H1 (cell line): ENCODE results near the gene SMARCB1. TPM values are rescaled to one million over a fixed set of nuclear protein-coding genes. Genes with fewer than 3 reads are reported as not detected.

Source experiments
- SAP30 ChIP-seq: fragments of 300-600 bp; sonication (generic); IDR thresholded peaks from 2 replicates; pipeline ENCODE4 v1.7.1; 2012; ENCODE audit warnings: low read length, moderate library complexity, mild to moderate bottlenecking, inconsistent platforms; ENCODE audit not compliant: insufficient read depth, insufficient replicate concordance
- polyA plus RNA-seq, 7 experiments: library from polyadenylated mRNA; depleted of rRNA in 3 of 7; stranded (reverse) in 5 of 7; unstranded in 2 of 7; fragments of >200 nt in 5 of 7; fragments of 200-250 nt in 2 of 7; gene quantifications; 1 replicate in 5 of 7; 2 replicates in 1 of 7; 4 replicates in 1 of 7; pipeline versions ENCODE4 v1.2.1 to v1.2.3, GENCODE V29; 2011 to 2013; ENCODE audit warnings: missing spikeins in 2 of 7, mixed read lengths in 2 of 7
- total RNA-seq: library from RNA; stranded (reverse); fragmentation: NEBNext Ultra II Directional; extraction: Animal tissue kit (Norgen Biotek cat#: 25700); gene quantifications from 2 replicates; pipeline ENCODE4 v1.2.1, GENCODE V29; 2021

SMARCB1 gene
- total and polyA plus RNA-seq, 2 of the 8 experiments (the other 6 are each of a cell fraction or from before 2014, with no cell fraction given): 116 to 145 TPM

DNA sequence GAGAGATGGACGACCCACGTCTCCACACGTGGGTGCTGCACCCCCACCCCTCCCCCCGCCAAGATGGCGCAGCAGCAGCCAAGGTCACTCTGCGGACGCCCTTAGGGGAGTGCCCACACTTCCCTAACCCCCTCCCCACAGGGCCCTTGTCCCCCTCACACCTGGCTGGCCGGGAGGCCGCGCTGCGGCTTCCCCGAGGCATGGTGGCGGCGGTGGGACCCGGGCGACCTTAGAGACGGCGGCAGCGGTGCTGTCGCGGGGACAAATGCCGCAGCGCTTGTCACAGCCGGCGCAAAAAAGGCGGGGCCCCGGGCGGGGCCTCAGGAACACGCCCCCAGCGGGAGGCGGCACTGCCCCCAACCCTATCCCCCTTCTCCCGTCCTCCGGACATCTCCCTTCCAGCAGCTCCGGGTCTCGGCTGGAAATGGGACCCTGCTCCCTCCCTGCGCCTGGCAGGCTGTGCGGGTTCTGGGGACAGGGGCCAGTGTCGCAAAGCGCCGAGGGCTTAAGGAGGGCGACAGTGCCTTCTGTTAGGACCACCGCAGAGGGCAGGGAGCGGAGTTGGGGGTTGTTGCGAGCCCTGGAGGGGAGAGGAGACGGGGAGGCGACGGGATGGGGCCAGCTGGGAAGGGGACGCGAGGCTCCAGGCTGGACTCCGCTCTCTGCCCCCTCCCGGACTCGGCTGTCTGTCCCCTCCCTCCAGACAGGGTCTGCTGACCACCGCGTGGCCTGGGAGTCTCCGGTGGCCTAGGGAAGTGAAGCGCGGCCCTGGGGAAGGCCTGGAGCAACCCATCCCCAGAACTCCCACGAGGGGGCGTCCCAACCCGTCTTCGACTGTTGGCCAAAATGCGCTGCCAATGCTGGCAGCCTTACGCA is 18.9 kb upstream of the SMARCB1 start, which contains the start of gene CHCHD10 (continued):
- TF ChIP-seq SAP30: peak; percentile 41
